IMR-90 (cell line): ENCODE results near the gene SGO1. TPM values are rescaled to one million over a fixed set of nuclear protein-coding genes. Genes with fewer than 3 reads are reported as not detected.

ENCODE experiments used
- ATAC-seq: fragments of 200-7000 bp; cut with Tn5 transposase; 2 replicates; pipeline ENCODE4 v1.9.1; 2020; ENCODE audit warnings: low read depth, mild to moderate bottlenecking, moderate library complexity
- BruUV-seq: library from RNA; stranded (reverse); fragments of 400-500 nt; replicated peaks from 2 replicates; lab custom pipeline; 2021; lab: Mats Ljungman, UMichigan
- CTCF ChIA-PET: fragments of 300-600 bp; formaldehyde crosslinking; extraction: SDS; loops from one replicate; lab custom pipeline; 2021; ENCODE audit warnings: antibody characterized with exemption; lab: Yijun Ruan, JAX
- POLR2A ChIA-PET: fragments of 300-600 bp; sonication (Branson Sonifier 250); formaldehyde crosslinking; loops from one replicate; lab custom pipeline; 2022; ENCODE audit warnings: antibody characterized with exemption; ENCODE audit not compliant: unreplicated experiment; lab: Charles Lee
- DNase-seq: peaks from one replicate; pipeline ENCODE4 v3.0.0; 2013
- H2AFZ ChIP-seq: replicated peaks from 2 replicates; pipeline ENCODE3; 2013; ENCODE audit warnings: low read length, mild to moderate bottlenecking; ENCODE audit not compliant: poor library complexity
- H2AK5ac ChIP-seq: 2 replicates; pipeline ENCODE4 v1.6.1; 2013; ENCODE audit warnings: low read depth, low read length, inconsistent platforms
- H2AK9ac ChIP-seq: replicated peaks from 2 replicates; pipeline ENCODE3; 2013; ENCODE audit warnings: mild to moderate bottlenecking, low read depth, low read length, moderate library complexity; ENCODE audit not compliant: poor library complexity
- H2BK120ac ChIP-seq: 2 replicates; pipeline ENCODE4 v1.6.1; 2013; ENCODE audit warnings: low read depth, low read length, inconsistent platforms
- H2BK15ac ChIP-seq: 3 replicates; pipeline ENCODE4 v1.6.1; 2013; ENCODE audit warnings: low read depth, low read length, inconsistent platforms
- H2BK20ac ChIP-seq: 2 replicates; pipeline ENCODE4 v1.6.1; 2013; ENCODE audit warnings: low read depth, mild to moderate bottlenecking, inconsistent platforms, low read length, moderate library complexity
- H2BK5ac ChIP-seq: 2 replicates; pipeline ENCODE4 v1.6.1; 2013; ENCODE audit warnings: mild to moderate bottlenecking, low read depth, low read length, inconsistent platforms; ENCODE audit not compliant: poor library complexity, severe bottlenecking
- H3K14ac ChIP-seq: replicated peaks from 2 replicates; pipeline ENCODE4 v1.6.1; 2013; ENCODE audit warnings: low read depth, low read length, inconsistent platforms
- H3K18ac ChIP-seq: 2 replicates; pipeline ENCODE4 v1.6.1; 2013; ENCODE audit warnings: low read depth, low read length, control low read depth
- H3K23ac ChIP-seq: 2 replicates; pipeline ENCODE4 v1.6.1; 2013; ENCODE audit warnings: low read depth, low read length, inconsistent platforms
- H3K27ac ChIP-seq: 2 replicates; pipeline ENCODE4 v1.5.1; 2013; ENCODE audit warnings: mild to moderate bottlenecking, control low read depth, low read length; ENCODE audit not compliant: insufficient read depth
- H3K27me3 ChIP-seq: 2 replicates; pipeline ENCODE4 v1.6.1; 2013; ENCODE audit warnings: low read length; ENCODE audit not compliant: control insufficient read depth, insufficient read depth
- H3K36me3 ChIP-seq: 2 replicates; pipeline ENCODE4 v1.6.1; 2013; ENCODE audit warnings: low read length, mixed read lengths; ENCODE audit not compliant: control insufficient read depth, insufficient read depth
- H3K4ac ChIP-seq: 2 replicates; pipeline ENCODE4 v1.6.1; 2013; ENCODE audit warnings: low read depth, low read length, inconsistent platforms
- H3K4me1 ChIP-seq: 2 replicates; pipeline ENCODE4 v1.6.1; 2013; ENCODE audit warnings: low read length, mixed read lengths; ENCODE audit not compliant: control insufficient read depth, insufficient read depth
- H3K4me2 ChIP-seq: 2 replicates; pipeline ENCODE4 v1.6.1; 2013; ENCODE audit warnings: low read depth, mild to moderate bottlenecking, control low read depth, low read length, moderate library complexity
- H3K4me3 ChIP-seq: 2 replicates; pipeline ENCODE4 v1.5.1; 2013; ENCODE audit warnings: low read depth, mild to moderate bottlenecking, control low read depth, low read length, moderate library complexity; ENCODE audit not compliant: insufficient read depth
- H3K56ac ChIP-seq: 2 replicates; pipeline ENCODE4 v1.6.1; 2013; ENCODE audit warnings: low read length, inconsistent platforms; ENCODE audit not compliant: insufficient read depth; ENCODE audit errors: extremely low read depth
- H3K79me1 ChIP-seq, 2 experiments: 2 replicates each; pipeline ENCODE4 v1.6.1; 2013; ENCODE audit warnings: low read length in 2 of 2, inconsistent platforms in 1 of 2, low read depth in 1 of 2
- H3K9ac ChIP-seq: 2 replicates; pipeline ENCODE4 v1.6.1; 2013; ENCODE audit warnings: low read depth, low read length, control low read depth
- H3K9me1 ChIP-seq: 2 replicates; pipeline ENCODE4 v1.6.1; 2013; ENCODE audit warnings: low read length, inconsistent platforms; ENCODE audit not compliant: insufficient read depth
- H3K9me3 ChIP-seq: 2 replicates; pipeline ENCODE4 v1.6.1; 2013; ENCODE audit warnings: low read length; ENCODE audit not compliant: control insufficient read depth, insufficient read depth
- H4K20me1 ChIP-seq: 2 replicates; pipeline ENCODE4 v1.6.1; 2013; ENCODE audit warnings: low read length, inconsistent platforms; ENCODE audit not compliant: insufficient read depth
- H4K5ac ChIP-seq: 2 replicates; pipeline ENCODE4 v1.6.1; 2013; ENCODE audit warnings: mild to moderate bottlenecking, low read depth, low read length, control low read depth
- H4K8ac ChIP-seq, 2 experiments: 2 replicates each; pipeline ENCODE4 v1.6.1; 2013; ENCODE audit warnings: low read depth in 2 of 2, low read length in 2 of 2, control low read depth in 1 of 2, inconsistent platforms in 1 of 2
- H4K91ac ChIP-seq: 2 replicates; pipeline ENCODE4 v1.6.1; 2013; ENCODE audit warnings: low read depth, low read length, inconsistent platforms; ENCODE audit not compliant: insufficient read depth
- BHLHE40 ChIP-seq: fragments of 150-350 bp; IDR thresholded peaks from 2 replicates; pipeline ENCODE4 v1.6.1; 2016; ENCODE audit warnings: mild to moderate bottlenecking, low read depth, low read length
- CEBPB ChIP-seq: IDR thresholded peaks from 2 replicates; pipeline ENCODE4 v1.6.1; 2012; ENCODE audit warnings: low read depth, low read length, improper control_type of control experiment
- CHD1 ChIP-seq: IDR thresholded peaks from 2 replicates; pipeline ENCODE4 v1.6.1; 2012; ENCODE audit warnings: low read depth, low read length, improper control_type of control experiment
- CTCF ChIP-seq: conservative IDR thresholded peaks from 2 replicates; pipeline ENCODE4 v1.5.1; 2012; ENCODE audit warnings: mild to moderate bottlenecking, low read depth, low read length, improper control_type of control experiment
- ELK1 ChIP-seq: fragments of 150-350 bp; IDR thresholded peaks from 2 replicates; pipeline ENCODE4 v1.6.1; 2016; ENCODE audit warnings: low read depth, mild to moderate bottlenecking, low read length, moderate library complexity, borderline replicate concordance
- FOS ChIP-seq: fragments of 150-350 bp; IDR thresholded peaks from 2 replicates; pipeline ENCODE4 v1.6.1; 2016; ENCODE audit warnings: low read depth, low read length
- MAFK ChIP-seq: IDR thresholded peaks from 2 replicates; pipeline ENCODE4 v1.6.1; 2012; ENCODE audit warnings: low read depth, low read length, improper control_type of control experiment
- MAZ ChIP-seq: IDR thresholded peaks from 2 replicates; pipeline ENCODE4 v1.6.1; 2012; ENCODE audit warnings: low read depth, mild to moderate bottlenecking, low read length, improper control_type of control experiment, moderate library complexity, borderline replicate concordance
- MXI1 ChIP-seq: IDR thresholded peaks from 2 replicates; pipeline ENCODE4 v1.6.1; 2012; ENCODE audit warnings: low read depth, mild to moderate bottlenecking, low read length, moderate library complexity, borderline replicate concordance
- NFE2L2 ChIP-seq: fragments of 150-350 bp; IDR thresholded peaks from 2 replicates; pipeline ENCODE4 v1.6.1; 2016; ENCODE audit warnings: low read depth, mild to moderate bottlenecking, low read length
- POLR2A ChIP-seq: IDR thresholded peaks from 2 replicates; pipeline ENCODE4 v1.6.1; 2012; ENCODE audit warnings: mild to moderate bottlenecking, low read depth, low read length
- RAD21 ChIP-seq: IDR thresholded peaks from 2 replicates; pipeline ENCODE4 v1.6.1; 2012; ENCODE audit warnings: low read length, improper control_type of control experiment
- RCOR1 ChIP-seq: IDR thresholded peaks from 2 replicates; pipeline ENCODE4 v1.6.1; 2012; ENCODE audit warnings: mild to moderate bottlenecking, low read length, improper control_type of control experiment; ENCODE audit not compliant: insufficient replicate concordance
- RFX5 ChIP-seq: IDR thresholded peaks from 2 replicates; pipeline ENCODE4 v1.8.0; 2012; ENCODE audit warnings: low read depth, mild to moderate bottlenecking, low read length, moderate library complexity
- SMC3 ChIP-seq: fragments of 150-350 bp; IDR thresholded peaks from 2 replicates; pipeline ENCODE4 v1.6.1; 2016; ENCODE audit warnings: low read depth, mild to moderate bottlenecking, antibody characterized with exemption, low read length, moderate library complexity
- USF2 ChIP-seq: fragments of 150-350 bp; IDR thresholded peaks from 2 replicates; pipeline ENCODE4 v1.6.1; 2017; ENCODE audit warnings: mild to moderate bottlenecking, antibody characterized with exemption, low read length, low read depth
- WGBS, 2 experiments: methylation state at CpG; one replicate each; pipeline versions ENCODE4 v1.1.5 to v1.1.7; 2013; ENCODE audit warnings: missing lambda C conversion rate in 2 of 2; ENCODE audit not compliant: insufficient read length in 1 of 2; ENCODE audit errors: extremely low coverage in 2 of 2; 5-methylcytosine and 5-hydroxymethylcytosine counted together
- dilution Hi-C: fragments of 300-500 bp; cut with HindIII; formaldehyde crosslinking; loops from one replicate; pipeline ENCODE4 v1.14.3; 2018; ENCODE audit warnings: low sequenced_read_pairs; ENCODE audit not compliant: unreplicated experiment
- in situ Hi-C: fragments of 300-500 bp; cut with MboI; formaldehyde crosslinking; loops from 3 replicates; pipeline ENCODE4 v1.14.3; 2019; ENCODE audit warnings: low sequenced_read_pairs, inconsistent platforms, mixed read lengths
- intact Hi-C: fragments of 100-400 bp; cut with micrococcal nuclease; formaldehyde crosslinking; loops from 2 replicates; pipeline ENCODE4 v1.10.0; 2022
- polyA plus RNA-seq, 3 experiments: library from polyadenylated mRNA; depleted of rRNA; stranded (reverse); fragments of >200 nt; gene quantifications; 2 replicates each; pipeline ENCODE4 v1.2.3, GENCODE V29; 2012; ENCODE audit warnings: low replicate concordance in 1 of 3
- total RNA-seq: library from RNA; depleted of rRNA; stranded (reverse); fragments of >200 nt; gene quantifications from 2 replicates; pipeline ENCODE4 v1.2.3, GENCODE V29; 2012

The SGO1 gene
- total and polyA plus RNA-seq, 2 of the 4 experiments (the other 2 are of a cell fraction), result 3.2 to 5.2 TPM

- Histone ChIP-seq H3K27me3 (no peaks in the 10 kb centered on the region), H3K36me3 (0 out of 2 replicates have a peak, but pooled peaks cover 2% of the 10 kb centered on the region), H4K5ac (no peak overlapping the region), H2BK15ac (no peak overlapping the region), H4K8ac (no peak overlapping the region), H4K20me1 (no peaks in the 10 kb centered on the region), H3K4me2 (no peak overlapping the region), H3K9ac (no peak overlapping the region), H3K56ac (no peak overlapping the region), H3K23ac (no peak overlapping the region), H2BK5ac (no peak overlapping the region), H3K9me3 (no peaks in the 10 kb centered on the region), H3K14ac (no peak overlapping the region), H2BK120ac (no peak overlapping the region), H3K79me1 (no peaks in the 10 kb centered on the region), H2AK9ac (no peak overlapping the region), H3K4ac (no peak overlapping the region), H3K27ac (no peak overlapping the region), H3K18ac (no peak overlapping the region), H2AFZ (no peak overlapping the region), H2AK5ac (no peak overlapping the region), H4K91ac (no peak overlapping the region), H3K4me1 (no peaks in the 10 kb centered on the region), H3K4me3 (no peak overlapping the region), H2BK20ac (no peak overlapping the region), H3K9me1 (no peaks in the 10 kb centered on the region; the same call in 1 of the 2 replicates)
- no peak for ATAC-seq
- intact Hi-C loops (no loop called here), dilution Hi-C loops (no loop called here), in situ Hi-C loops (no loop called here)
- ChIA-PET CTCF (no interaction called here), POLR2A (no interaction called here)
- WGBS, 2 experiments, result 63% methylated on average over 1 of the region's 2 CpGs; no CpG with 5 or more reads in 1 of the 2 experiments
- DNase-seq, result no peak
- no TSS peak for BruUV-seq
- TF ChIP-seq CEBPB (no peak), BHLHE40 (no peak), MAFK (no peak), RFX5 (no peak), RAD21 (no peak), POLR2A (no peak), MXI1 (no peak), SMC3 (no peak), ELK1 (no peak), RCOR1 (no peak), NFE2L2 (no peak), MAZ (no peak), CTCF (no peak), FOS (no peak), CHD1 (no peak), USF2 (no peak)
These were observed 62.8 kb downstream of the SGO1 start for GRCh38 chr3:20123131-20123652.
